SK-N-SH (cell line): Measurements from ENCODE around the gene CR1L. TPM values are rescaled to one million over a fixed set of nuclear protein-coding genes. Genes with fewer than 3 reads are reported as not detected.
"Not testable (repeated sequence)": the region's sequence is repeated elsewhere in the genome, so short reads cannot be mapped to it uniquely, and the experiment has no call there.

Experiments
- CTCF ChIA-PET: fragments of 300-600, 350-600 bp; formaldehyde crosslinking; extraction: SDS; loops from one replicate; lab custom pipeline; 2021; lab: Yijun Ruan, JAX
- POLR2A ChIA-PET: fragments of 350-600 bp; sonication (Branson Sonifier 250); formaldehyde crosslinking; extraction: SDS; loops from one replicate; lab custom pipeline; 2020; ENCODE audit warnings: antibody characterized with exemption, inconsistent platforms; lab: Yijun Ruan, JAX
- DNase-seq: peaks from one replicate; pipeline ENCODE4 v3.0.0; 2012
- H2AFZ ChIP-seq: fragments of 200-600 bp; sonication (generic); 2 replicates; pipeline ENCODE4 v1.8.1; 2016; ENCODE audit warnings: antibody characterized with exemption, mild to moderate bottlenecking, low read depth
- H3F3A ChIP-seq: fragments of 200-600 bp; sonication (generic); replicated peaks from 2 replicates; pipeline ENCODE3; 2016; ENCODE audit warnings: antibody characterized with exemption, mild to moderate bottlenecking; ENCODE audit not compliant: insufficient read depth
- H3K27ac ChIP-seq, 2 experiments: fragments of 200-500 bp in 1 of 2; fragments of 200-600 bp in 1 of 2; sonication (Bioruptor generic) in 1 of 2; sonication (generic), shearing (Covaris generic) in 1 of 2; 2 replicates each; pipeline versions ENCODE4 v1.5.1 to v1.6.1; 2014 to 2016; ENCODE audit warnings: low read depth in 2 of 2, inconsistent platforms in 1 of 2, low read length in 1 of 2, mild to moderate bottlenecking in 1 of 2, mixed read lengths in 1 of 2
- H3K27me3 ChIP-seq: fragments of 200-600 bp; sonication (generic), shearing (Covaris generic); 2 replicates; pipeline ENCODE4 v1.6.1; 2016; ENCODE audit warnings: mixed run types; ENCODE audit not compliant: insufficient read depth
- H3K36me3 ChIP-seq, 2 experiments: fragments of 200-500 bp in 1 of 2; fragments of 200-600 bp in 1 of 2; sonication (Bioruptor generic) in 1 of 2; sonication (generic) in 1 of 2; replicated peaks in 1 of 2; 2 replicates each; pipeline versions ENCODE3 to v1.5.1; 2014 to 2016; ENCODE audit warnings: low read length in 1 of 2, mild to moderate bottlenecking in 1 of 2; ENCODE audit not compliant: insufficient read depth in 2 of 2, control insufficient read depth in 1 of 2
- H3K4me1 ChIP-seq, 2 experiments: fragments of 200-500 bp in 1 of 2; fragments of 200-600 bp in 1 of 2; sonication (Bioruptor generic) in 1 of 2; sonication (generic), shearing (Covaris generic) in 1 of 2; 2 replicates each; pipeline versions ENCODE4 v1.5.1 to v1.6.1; 2014 to 2016; ENCODE audit warnings: low read depth in 1 of 2, low read length in 1 of 2, mixed run types in 1 of 2; ENCODE audit not compliant: insufficient read depth in 2 of 2, control insufficient read depth in 1 of 2
- H3K4me2 ChIP-seq: fragments of 200-600 bp; sonication (generic), shearing (Covaris generic); 2 replicates; pipeline ENCODE4 v1.6.1; 2017; ENCODE audit warnings: mixed run types
- H3K4me3 ChIP-seq, 2 experiments: fragments of 200-500 bp in 1 of 2; fragments of 200-600 bp in 1 of 2; sonication (Bioruptor generic) in 1 of 2; sonication (generic), shearing (Covaris generic) in 1 of 2; 2 replicates each; pipeline versions ENCODE4 v1.5.1 to v1.8.1; 2014 to 2016; ENCODE audit warnings: low read depth in 2 of 2, inconsistent platforms in 1 of 2, low read length in 1 of 2, mild to moderate bottlenecking in 1 of 2, mixed read lengths in 1 of 2, moderate library complexity in 1 of 2
- H3K79me2 ChIP-seq: fragments of 200-600 bp; sonication (generic); 2 replicates; pipeline ENCODE4 v1.8.1; 2017; ENCODE audit warnings: mild to moderate bottlenecking; ENCODE audit not compliant: insufficient read depth
- H3K9ac ChIP-seq: fragments of 200-600 bp; sonication (generic); 2 replicates; pipeline ENCODE4 v1.6.1; 2017; ENCODE audit warnings: mixed run types
- H3K9me2 ChIP-seq: fragments of 200-600 bp; sonication (generic); 2 replicates; pipeline ENCODE4 v1.6.1; 2017; ENCODE audit warnings: mixed run types
- H3K9me3 ChIP-seq: fragments of 200-600 bp; sonication (generic); 2 replicates; pipeline ENCODE4 v1.6.1; 2017; ENCODE audit warnings: mixed run types, mild to moderate bottlenecking, moderate library complexity
- H4K20me1 ChIP-seq: fragments of 200-600 bp; sonication (generic); 2 replicates; pipeline ENCODE4 v1.6.1; 2017; ENCODE audit warnings: mild to moderate bottlenecking, mixed run types; ENCODE audit not compliant: insufficient read depth
- CHD2 ChIP-seq: fragments of 150-350 bp; IDR thresholded peaks from 2 replicates; pipeline ENCODE4 v1.6.1; 2018; ENCODE audit warnings: low read length; ENCODE audit not compliant: partially characterized antibody
- GATA2 ChIP-seq: sonication (generic); formaldehyde crosslinking; IDR thresholded peaks from 2 replicates; pipeline ENCODE4 v1.5.0; 2020; ENCODE audit warnings: mild to moderate bottlenecking, missing genetic modification reagents
- MEF2A ChIP-seq: IDR thresholded peaks from 2 replicates; pipeline ENCODE4 v1.4.0; 2012; ENCODE audit warnings: low read depth, borderline replicate concordance
- POLR2AphosphoS5 ChIP-seq: IDR thresholded peaks from 2 replicates; pipeline ENCODE4 v1.6.1; 2012; ENCODE audit warnings: low read depth, low read length
- RFX5 ChIP-seq: IDR thresholded peaks from 2 replicates; pipeline ENCODE4 v1.6.1; 2012; ENCODE audit warnings: mild to moderate bottlenecking, improper control_type of control experiment, low read length
- SIN3A ChIP-seq: IDR thresholded peaks from 2 replicates; pipeline ENCODE4 v1.6.1; 2012; ENCODE audit warnings: low read depth, mild to moderate bottlenecking, low read length, moderate library complexity, borderline replicate concordance
- USF1 ChIP-seq: IDR thresholded peaks from 2 replicates; pipeline ENCODE4 v1.4.0; 2012; ENCODE audit warnings: low read depth, borderline replicate concordance
- WGBS: methylation state at CpG from one replicate; pipeline ENCODE4 v1.1.6; 2017; ENCODE audit warnings: low lambda C conversion rate; 5-methylcytosine and 5-hydroxymethylcytosine counted together
- polyA plus RNA-seq, 3 experiments: library from polyadenylated mRNA; depleted of rRNA; stranded (reverse); fragments of >200 nt; gene quantifications; 2 replicates each; pipeline ENCODE4 v1.2.3, GENCODE V29; 2012

CR1L gene
- polyA plus RNA-seq, 1 of the 3 experiments (the other 2 are of a cell fraction): not detected

DNA sequence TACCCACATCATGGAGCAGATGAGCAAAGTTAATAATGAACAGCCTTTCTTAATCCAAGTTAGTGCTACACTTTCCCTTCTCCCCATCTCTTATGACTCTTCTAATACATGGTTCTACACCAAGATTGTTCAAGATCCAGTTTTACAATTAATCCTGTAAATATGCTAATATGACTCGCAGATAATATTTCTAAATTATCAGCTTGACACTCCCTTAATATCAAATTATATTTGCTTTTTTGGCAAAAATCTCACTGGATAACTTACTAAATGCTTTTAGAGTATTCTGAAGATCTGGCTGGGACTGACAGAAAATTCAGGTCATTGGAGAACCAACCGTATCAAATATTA is 24.4 kb upstream of the CR1L start:
- POLR2A ChIA-PET: interaction anchor here (0.6 kb wide), 1 partner anchor 10 kb away, joined by 3 read pairs; no protein-coding TSS in a partner anchor
- H3K79me2 ChIP-seq: no peaks in the 10 kb centered on the region
- H3K9ac ChIP-seq: no peak overlapping the region
- no peak overlapping the region for H3K4me2 ChIP-seq
- H3K27ac ChIP-seq: no peak overlapping the region
- no peaks in the 10 kb centered on the region for H3K4me1 ChIP-seq
- no peaks in the 10 kb centered on the region; the same call in 1 of the 2 replicates for H3K27me3 ChIP-seq
- CTCF ChIA-PET: interaction anchor here (0.6 to 1.9 kb wide), 18 partner anchors 9 to 593 kb away, joined by 3 to 16 read pairs (median 4); no protein-coding TSS in a partner anchor
- no peak overlapping the region for H2AFZ ChIP-seq
- H3K9me2 ChIP-seq: no peaks in the 10 kb centered on the region
- H3F3A ChIP-seq: no peaks in the 10 kb centered on the region
- TF ChIP-seq GATA2 (CRISPR knock-in tag) (no peak), MEF2A (no peak)
- H3K4me3 ChIP-seq: no peak overlapping the region
- no peaks in the 10 kb centered on the region for H4K20me1 ChIP-seq
- 24% methylated on average over 2 of the region's 2 CpGs for WGBS
- no peaks in the 10 kb centered on the region for H3K36me3 ChIP-seq
- DNase-seq: no peak
- no peaks in the 10 kb centered on the region for H3K9me3 ChIP-seq

DNA sequence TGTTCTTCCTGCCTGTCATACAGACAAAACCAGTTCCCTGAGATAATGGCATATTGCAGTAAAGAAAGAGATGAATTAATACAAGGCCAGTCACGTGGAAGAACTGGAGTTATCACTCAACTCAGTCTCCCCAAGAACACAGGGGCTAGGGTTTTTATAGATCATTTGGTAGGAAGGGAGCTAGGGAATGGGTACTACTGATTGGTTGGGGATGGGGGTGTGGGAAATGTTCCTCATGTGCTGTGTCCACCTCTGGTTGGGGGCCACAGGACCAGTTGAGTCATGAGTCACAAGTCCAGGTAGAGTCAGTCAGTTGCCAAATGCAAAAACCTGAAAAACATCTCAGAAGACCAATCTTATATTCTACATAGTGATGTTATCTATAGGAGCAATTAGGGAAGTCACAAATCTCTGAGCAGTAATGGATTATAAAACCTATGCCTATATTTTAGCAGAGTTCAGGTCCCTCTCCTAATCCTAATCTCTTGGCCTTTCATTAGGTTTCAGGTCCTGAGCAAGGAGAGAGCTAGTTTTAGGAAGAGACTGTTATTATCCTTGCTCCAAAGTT is 19.3 kb upstream of the CR1L start:
- H3K9ac ChIP-seq, DNase-seq, H3F3A ChIP-seq, H3K9me3 ChIP-seq, H3K4me1 ChIP-seq, CTCF ChIA-PET, H3K79me2 ChIP-seq, H3K36me3 ChIP-seq, H4K20me1 ChIP-seq, H3K4me3 ChIP-seq, H3K27me3 ChIP-seq, H3K27ac ChIP-seq, POLR2A ChIA-PET, H3K9me2 ChIP-seq, H2AFZ ChIP-seq, H3K4me2 ChIP-seq: not testable (repeated sequence)
- 0% methylated on average over 1 of the region's 1 CpG for WGBS

GRCh38 chr1:207626972-207627337 is 18.0 kb upstream of the CR1L start:
- no peak overlapping the region for H2AFZ ChIP-seq
- CTCF ChIA-PET: no interaction called here

More at GRCh38 chr1:207626972-207627337, 18.0 kb upstream of the CR1L start:
- Histone ChIP-seq H3K4me3 (no peak overlapping the region), H3K4me2 (no peak overlapping the region), H3K36me3 (no peaks in the 10 kb centered on the region), H3K9me3 (no peaks in the 10 kb centered on the region), H3K9me2 (no peaks in the 10 kb centered on the region), H3K27ac (no peak overlapping the region), H3K27me3 (peaks cover 6% of the 10 kb centered on the region; the same call in 1 of the 2 replicates), H4K20me1 (no peaks in the 10 kb centered on the region)
- 0% methylated on average over 1 of the region's 1 CpG for WGBS
- no peak for DNase-seq
- POLR2A ChIA-PET: no interaction called here
- TF ChIP-seq CHD2 (no peak), USF1 (no peak), RFX5 (no peak), POLR2AphosphoS5 (no peak), SIN3A (no peak)
- TF ChIP-seq, all 33 proteins: peak for 0
- no peaks in the 10 kb centered on the region for H3K4me1 ChIP-seq
- H3F3A ChIP-seq: no peaks in the 10 kb centered on the region
- no peaks in the 10 kb centered on the region for H3K79me2 ChIP-seq
- H3K9ac ChIP-seq: no peak overlapping the region
